Measurements from ENCODE around the gene ATP8A2. TPM values are rescaled to one million over a fixed set of nuclear protein-coding genes. Genes with fewer than 3 reads are reported as not detected.

The ATP8A2 gene
- total and polyA plus RNA-seq, 10 of the 15 experiments (the other 5 are each of a cell fraction or from before 2014, with no cell fraction given): 0.01 to 0.04 (median 0.04) TPM; not detected in 7

- FAIRE-seq: no peak
- Histone ChIP-seq H4K20me1 (ENCODE audit: control insufficient read depth, insufficient read depth) (no peaks in the 10 kb centered on the region), H3K4me1 (ENCODE audit: control insufficient read depth, insufficient read depth, low read length) (no peaks in the 10 kb centered on the region), H3K27ac (ENCODE audit: control insufficient read depth, insufficient read depth) (no peak overlapping the region), H2AFZ (ENCODE audit: control insufficient read depth, low read depth, low read length) (no peak overlapping the region), H3K27me3 (replicated peaks in 1 of 2; ENCODE audit: control insufficient read depth in 2 of 2, insufficient read depth in 2 of 2, low read length in 1 of 2) (no peaks in the 10 kb centered on the region; a peak in 1 of 4 replicates), H3K9me3 (replicated peaks; ENCODE audit: control insufficient read depth, insufficient read depth, low read length) (no peaks in the 10 kb centered on the region), H3K9ac (ENCODE audit: control insufficient read depth, insufficient read depth, low read length) (no peak overlapping the region), H3K36me3 (ENCODE audit: control insufficient read depth in 2 of 2, insufficient read depth in 2 of 2, low read length in 1 of 2) (no peaks in the 10 kb centered on the region), H3K4me3 (no peak overlapping the region), H3K79me2 (ENCODE audit: control insufficient read depth, insufficient read depth, low read length) (no peaks in the 10 kb centered on the region), H3K4me2 (ENCODE audit: control insufficient read depth, insufficient read depth) (no peak overlapping the region)
- no peak for TF ChIP-seq SRF (IDR thresholded peaks at IDR 0.05; ENCODE audit: low read depth in 2 of 2, low read length in 2 of 2)
- no peak for TF ChIP-seq HCFC1 (IDR thresholded peaks at IDR 0.05; ENCODE audit: low read length)
- TF ChIP-seq WRNIP1 (IDR thresholded peaks at IDR 0.05; ENCODE audit: borderline replicate concordance, low read depth, low read length): no peak
- TF ChIP-seq ATF7 (IDR thresholded peaks at IDR 0.05; ENCODE audit: low read depth): no peak
- TF ChIP-seq NKRF (conservative IDR thresholded peaks at IDR 0.05): no peak
- TF ChIP-seq TCF12 (IDR thresholded peaks at IDR 0.05; ENCODE audit: low read depth, low read length): no peak
- no peak for TF ChIP-seq NR2C2 (IDR thresholded peaks at IDR 0.05; ENCODE audit: borderline replicate concordance, control insufficient read depth, insufficient read length, low read depth)
- TF ChIP-seq MXI1 (IDR thresholded peaks at IDR 0.05; ENCODE audit: low read depth, low read length): no peak
- TF ChIP-seq ZNF217 (IDR thresholded peaks at IDR 0.05): no peak
- BruUV-seq (replicated peaks): no TSS peak
- 27% methylated on average over 1 of the region's 1 CpG for WGBS (ENCODE audit: insufficient coverage, insufficient replicate concordance, low lambda C conversion rate, missing lambda C conversion rate)
- DNase-seq (ENCODE audit: low read depth, low spot score): no peak
- in situ Hi-C loops (cut with MboI): no loop called here
- CTCF ChIA-PET: no interaction called here
- POLR2A ChIA-PET: no interaction called here
- intact Hi-C loops (cut with micrococcal nuclease; ENCODE audit: unreplicated experiment): no loop called here
- ATAC-seq: no peak
- SMC1A ChIA-PET (ENCODE audit: uncharacterized antibody, unreplicated experiment): no interaction called here
- RAD21 ChIA-PET (ENCODE audit: unreplicated experiment): no interaction called here
Observed at GRCh38 chr13:25587326-25587980, 215.7 kb downstream of the ATP8A2 start.

All from GM12878 (cell line).